ENCODE measurements around the gene DNAJC1. TPM values are rescaled to one million over a fixed set of nuclear protein-coding genes. Genes with fewer than 3 reads are reported as not detected.
"Not testable (repeated sequence)": the region's sequence is repeated elsewhere in the genome, so short reads cannot be mapped to it uniquely, and the experiment has no call there.

Gene DNAJC1
- polyA plus RNA-seq (2013, experiment 1 of 4) = 15.8 TPM
- polyA plus RNA-seq (2013, experiment 2 of 4) = 14.4 TPM
- polyA plus RNA-seq (2013, experiment 3 of 4) = 18.9 TPM
- polyA plus RNA-seq (2013, experiment 4 of 4) = 19.6 TPM

GRCh38 chr10:22003177-22003963 is at the start of gene DNAJC1:
DNAJC1 (minus strand) TSS chr10:22003730; CDS start chr10:22003434, 296 bp downstream.
- Histone ChIP-seq H3K36me3 (ENCODE audit: control insufficient read depth, insufficient read depth, low read length) (no peaks in the 10 kb centered on the region), H3K27ac (ENCODE audit: insufficient read depth, low read depth, low read length, poor library complexity, severe bottlenecking) (peak within 1 kb of the TSS; percentile 92), H3K4me1 (ENCODE audit: control insufficient read depth, insufficient read depth, low read length) (no peaks in the 10 kb centered on the region), H3K9me3 (ENCODE audit: control insufficient read depth, low read length) (no peaks in the 10 kb centered on the region), H3K27me3 (ENCODE audit: control insufficient read depth, insufficient read depth, low read length, poor library complexity, severe bottlenecking) (peaks cover 7% of the 10 kb centered on the region), H3K4me3 (ENCODE audit: insufficient read depth, low read depth, low read length) (peak within 1 kb of the TSS; percentile 67)
- WGBS, 2 experiments = 0 to 1% methylated on average over 83 of the region's 83 CpGs

- Histone ChIP-seq H3K27me3 (ENCODE audit: control insufficient read depth, insufficient read depth, low read length, poor library complexity, severe bottlenecking) (no peaks in the 10 kb centered on the region), H3K4me1 (ENCODE audit: control insufficient read depth, insufficient read depth, low read length) (no peaks in the 10 kb centered on the region), H3K9me3 (ENCODE audit: control insufficient read depth, low read length) (peaks cover 2% of the 10 kb centered on the region), H3K36me3 (ENCODE audit: control insufficient read depth, insufficient read depth, low read length) (no peaks in the 10 kb centered on the region), H3K27ac (ENCODE audit: insufficient read depth, low read depth, low read length, poor library complexity, severe bottlenecking) (no peak overlapping the region), H3K4me3 (ENCODE audit: insufficient read depth, low read depth, low read length) (no peak overlapping the region)
- WGBS, 2 experiments = 96% methylated on average over 5 of the region's 5 CpGs
Measured at GRCh38 chr10:22053048-22053447, 49.5 kb upstream of the DNAJC1 start.

- Histone ChIP-seq H3K27me3 (ENCODE audit: control insufficient read depth, insufficient read depth, low read length, poor library complexity, severe bottlenecking) (no peaks in the 10 kb centered on the region), H3K9me3 (ENCODE audit: control insufficient read depth, low read length) (peaks cover 2% of the 10 kb centered on the region), H3K27ac (ENCODE audit: insufficient read depth, low read depth, low read length, poor library complexity, severe bottlenecking) (no peak overlapping the region), H3K36me3 (ENCODE audit: control insufficient read depth, insufficient read depth, low read length) (no peaks in the 10 kb centered on the region), H3K4me3 (ENCODE audit: insufficient read depth, low read depth, low read length) (no peak overlapping the region), H3K4me1 (ENCODE audit: control insufficient read depth, insufficient read depth, low read length) (no peaks in the 10 kb centered on the region)
- WGBS, 2 experiments = 96 to 100% methylated on average over 2 of the region's 3 CpGs
Measured at GRCh38 chr10:22049635-22050034, 46.1 kb upstream of the DNAJC1 start.

- H3K27ac ChIP-seq (ENCODE audit: insufficient read depth, low read depth, low read length, poor library complexity, severe bottlenecking) = no peak overlapping the region
- H3K4me1 ChIP-seq (ENCODE audit: control insufficient read depth, insufficient read depth, low read length) = no peaks in the 10 kb centered on the region
- H3K36me3 ChIP-seq (ENCODE audit: control insufficient read depth, insufficient read depth, low read length) = no peaks in the 10 kb centered on the region
- 93% methylated on average over 1 of the region's 1 CpG for WGBS, 2 experiments
- H3K27me3 ChIP-seq (ENCODE audit: control insufficient read depth, insufficient read depth, low read length, poor library complexity, severe bottlenecking) = no peaks in the 10 kb centered on the region
- H3K4me3 ChIP-seq (ENCODE audit: insufficient read depth, low read depth, low read length) = no peak overlapping the region
- H3K9me3 ChIP-seq (ENCODE audit: control insufficient read depth, low read length) = peaks cover 2% of the 10 kb centered on the region
Measured at GRCh38 chr10:22047812-22048211, 44.3 kb upstream of the DNAJC1 start.

GRCh38 chr10:22043327-22043633 is 39.8 kb upstream of the DNAJC1 start:
- Histone ChIP-seq H3K36me3 (ENCODE audit: control insufficient read depth, insufficient read depth, low read length) (no peaks in the 10 kb centered on the region), H3K4me3 (ENCODE audit: insufficient read depth, low read depth, low read length) (no peak overlapping the region), H3K9me3 (ENCODE audit: control insufficient read depth, low read length) (no peaks in the 10 kb centered on the region), H3K4me1 (ENCODE audit: control insufficient read depth, insufficient read depth, low read length) (no peaks in the 10 kb centered on the region), H3K27ac (ENCODE audit: insufficient read depth, low read depth, low read length, poor library complexity, severe bottlenecking) (no peak overlapping the region), H3K27me3 (ENCODE audit: control insufficient read depth, insufficient read depth, low read length, poor library complexity, severe bottlenecking) (no peaks in the 10 kb centered on the region)
- 88 to 90% methylated on average over 6 of the region's 6 CpGs for WGBS, 2 experiments

- H3K9me3 ChIP-seq (ENCODE audit: control insufficient read depth, low read length) = no peaks in the 10 kb centered on the region
- H3K27ac ChIP-seq (ENCODE audit: insufficient read depth, low read depth, low read length, poor library complexity, severe bottlenecking) = peak overlapping the region; percentile 53
- H3K36me3 ChIP-seq (ENCODE audit: control insufficient read depth, insufficient read depth, low read length) = no peaks in the 10 kb centered on the region
- 46 to 50% methylated on average over 7 to 8 of the region's 8 CpGs for WGBS, 2 experiments
- H3K4me3 ChIP-seq (ENCODE audit: insufficient read depth, low read depth, low read length) = no peak overlapping the region
- H3K4me1 ChIP-seq (ENCODE audit: control insufficient read depth, insufficient read depth, low read length) = no peaks in the 10 kb centered on the region
- H3K27me3 ChIP-seq (ENCODE audit: control insufficient read depth, insufficient read depth, low read length, poor library complexity, severe bottlenecking) = no peaks in the 10 kb centered on the region
Measured at GRCh38 chr10:22042557-22043326, 39.2 kb upstream of the DNAJC1 start.

- Histone ChIP-seq H3K27ac (ENCODE audit: insufficient read depth, low read depth, low read length, poor library complexity, severe bottlenecking) (no peak overlapping the region), H3K36me3 (ENCODE audit: control insufficient read depth, insufficient read depth, low read length) (no peaks in the 10 kb centered on the region), H3K4me1 (ENCODE audit: control insufficient read depth, insufficient read depth, low read length) (no peaks in the 10 kb centered on the region), H3K4me3 (ENCODE audit: insufficient read depth, low read depth, low read length) (no peak overlapping the region), H3K9me3 (ENCODE audit: control insufficient read depth, low read length) (no peaks in the 10 kb centered on the region), H3K27me3 (ENCODE audit: control insufficient read depth, insufficient read depth, low read length, poor library complexity, severe bottlenecking) (no peaks in the 10 kb centered on the region)
- WGBS, 2 experiments = 93 to 100% methylated on average over 3 of the region's 3 CpGs
Measured at GRCh38 chr10:22034333-22034732, 30.8 kb upstream of the DNAJC1 start.

- 88 to 93% methylated on average over 3 of the region's 3 CpGs for WGBS, 2 experiments
- not testable (repeated sequence) for H3K9me3 ChIP-seq (ENCODE audit: control insufficient read depth, low read length); H3K27ac ChIP-seq (ENCODE audit: insufficient read depth, low read depth, low read length, poor library complexity, severe bottlenecking); H3K4me3 ChIP-seq (ENCODE audit: insufficient read depth, low read depth, low read length); H3K36me3 ChIP-seq (ENCODE audit: control insufficient read depth, insufficient read depth, low read length); H3K27me3 ChIP-seq (ENCODE audit: control insufficient read depth, insufficient read depth, low read length, poor library complexity, severe bottlenecking); H3K4me1 ChIP-seq (ENCODE audit: control insufficient read depth, insufficient read depth, low read length)
Measured at GRCh38 chr10:22032268-22032667, 28.7 kb upstream of the DNAJC1 start.

GRCh38 chr10:22030421-22030820 is 26.9 kb upstream of the DNAJC1 start:
- H3K4me1 ChIP-seq (ENCODE audit: control insufficient read depth, insufficient read depth, low read length) = no peaks in the 10 kb centered on the region
- H3K27me3 ChIP-seq (ENCODE audit: control insufficient read depth, insufficient read depth, low read length, poor library complexity, severe bottlenecking) = no peaks in the 10 kb centered on the region
- H3K36me3 ChIP-seq (ENCODE audit: control insufficient read depth, insufficient read depth, low read length) = no peaks in the 10 kb centered on the region
- no peaks in the 10 kb centered on the region for H3K9me3 ChIP-seq (ENCODE audit: control insufficient read depth, low read length)
- H3K4me3 ChIP-seq (ENCODE audit: insufficient read depth, low read depth, low read length) = no peak overlapping the region
- H3K27ac ChIP-seq (ENCODE audit: insufficient read depth, low read depth, low read length, poor library complexity, severe bottlenecking) = no peak overlapping the region
- 90 to 97% methylated on average over 2 of the region's 2 CpGs for WGBS, 2 experiments

GRCh38 chr10:22029445-22030236 is 26.1 kb upstream of the DNAJC1 start:
- Histone ChIP-seq H3K27me3 (ENCODE audit: control insufficient read depth, insufficient read depth, low read length, poor library complexity, severe bottlenecking) (no peaks in the 10 kb centered on the region), H3K4me1 (ENCODE audit: control insufficient read depth, insufficient read depth, low read length) (no peaks in the 10 kb centered on the region)
- WGBS, 2 experiments = 89 to 94% methylated on average over 12 of the region's 12 CpGs

More at GRCh38 chr10:22029445-22030236, 26.1 kb upstream of the DNAJC1 start:
- H3K36me3 ChIP-seq (ENCODE audit: control insufficient read depth, insufficient read depth, low read length) = no peaks in the 10 kb centered on the region
- H3K27ac ChIP-seq (ENCODE audit: insufficient read depth, low read depth, low read length, poor library complexity, severe bottlenecking) = no peak overlapping the region
- H3K4me3 ChIP-seq (ENCODE audit: insufficient read depth, low read depth, low read length) = no peak overlapping the region
- no peaks in the 10 kb centered on the region for H3K9me3 ChIP-seq (ENCODE audit: control insufficient read depth, low read length)

Data from ectodermal cell (in vitro differentiated cells).